Activated CD8-positive, alpha-beta memory T cell treated with anti-CD3 and anti-CD28 coated beads for 48 hours (primary cell): ENCODE data around the gene AKNAD1.
"Not testable (repeated sequence)": the region's sequence is repeated elsewhere in the genome, so short reads cannot be mapped to it uniquely, and the experiment has no call there.

Source experiments
- DNase-seq, 3 experiments: peaks; one replicate each; pipeline ENCODE4 v3.0.0-alpha.2; 2020; ENCODE audit warnings: low read depth in 2 of 3, low spot score in 2 of 3

The AKNAD1 gene, protein sequence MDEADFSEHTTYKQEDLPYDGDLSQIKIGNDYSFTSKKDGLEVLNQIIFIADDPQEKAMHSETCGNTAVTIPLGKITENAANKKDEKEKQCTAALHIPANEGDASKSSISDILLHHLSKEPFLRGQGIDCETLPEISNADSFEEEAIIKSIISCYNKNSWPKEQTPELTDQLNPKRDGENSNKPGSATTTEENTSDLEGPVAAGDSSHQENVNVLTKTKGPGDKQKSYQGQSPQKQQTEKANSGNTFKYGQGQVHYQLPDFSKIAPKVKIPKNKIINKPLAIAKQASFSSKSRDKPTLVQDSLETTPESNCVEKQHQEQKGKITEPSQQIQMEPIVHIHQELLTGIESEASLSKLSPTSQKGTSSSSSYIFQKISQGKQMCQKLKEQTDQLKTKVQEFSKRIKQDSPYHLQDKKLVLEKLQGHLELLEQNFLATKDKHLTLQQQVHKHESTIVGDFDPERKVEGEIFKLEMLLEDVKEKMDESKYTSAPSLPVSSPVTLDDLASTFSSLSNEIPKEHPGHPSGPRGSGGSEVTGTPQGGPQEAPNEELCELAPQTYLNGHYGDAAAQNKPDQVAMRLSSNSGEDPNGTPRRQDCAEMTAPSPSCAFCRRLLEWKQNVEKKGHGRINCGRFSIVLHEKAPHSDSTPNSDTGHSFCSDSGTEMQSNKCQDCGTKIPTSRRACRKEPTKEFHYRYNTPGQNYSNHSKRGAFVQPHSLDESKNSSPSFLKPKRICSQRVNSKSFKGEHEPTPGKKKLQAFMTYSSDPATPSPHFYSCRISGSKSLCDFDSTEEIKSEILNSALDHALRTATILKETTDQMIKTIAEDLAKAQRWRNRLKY

DNA sequence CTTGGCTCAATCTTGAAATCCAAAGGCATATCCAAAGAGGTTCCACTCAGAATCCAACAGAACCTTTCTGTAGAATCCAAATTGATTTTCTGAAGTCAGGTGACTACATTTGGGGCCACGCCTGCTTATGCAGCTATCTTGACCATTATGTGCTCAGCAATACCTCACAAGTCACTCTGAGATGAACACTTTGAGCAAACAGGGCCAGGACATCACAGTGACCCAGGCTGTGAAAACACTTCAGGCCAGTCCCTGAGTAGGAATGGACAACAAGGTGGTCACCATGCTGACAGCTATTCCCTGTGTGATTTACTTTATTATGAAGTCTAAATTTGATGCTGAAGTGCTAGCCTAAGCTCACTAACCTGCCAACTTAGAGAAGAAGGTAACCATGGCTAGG lies at the start of gene AKNAD1:
Gene AKNAD1, minus strand, starts transcription at position 101 of the 400 bp plus-strand sequence. CDS start 4,430 bp downstream, outside the sequence.
- DNase-seq, result no peak

DNA sequence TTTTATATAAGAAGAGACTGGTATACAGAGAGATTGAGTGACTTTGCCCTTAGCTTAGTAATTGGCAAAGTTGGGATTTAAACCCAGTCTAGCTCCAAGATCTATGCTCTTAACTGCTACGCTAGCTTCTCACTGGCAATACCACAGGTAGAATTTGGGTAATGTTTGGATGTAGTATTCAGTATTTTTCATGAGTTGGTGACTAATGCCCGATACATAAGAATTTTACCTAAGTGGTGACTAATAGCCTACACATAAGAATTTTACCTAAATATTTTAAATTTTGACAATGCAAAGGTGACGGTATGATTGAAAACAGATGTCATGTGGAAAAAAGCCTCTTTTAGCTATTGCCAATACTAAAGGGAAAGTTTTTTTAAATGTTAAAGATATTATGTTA lies 44.2 kb upstream of the AKNAD1 start:
- DNase-seq, result no peak

DNA sequence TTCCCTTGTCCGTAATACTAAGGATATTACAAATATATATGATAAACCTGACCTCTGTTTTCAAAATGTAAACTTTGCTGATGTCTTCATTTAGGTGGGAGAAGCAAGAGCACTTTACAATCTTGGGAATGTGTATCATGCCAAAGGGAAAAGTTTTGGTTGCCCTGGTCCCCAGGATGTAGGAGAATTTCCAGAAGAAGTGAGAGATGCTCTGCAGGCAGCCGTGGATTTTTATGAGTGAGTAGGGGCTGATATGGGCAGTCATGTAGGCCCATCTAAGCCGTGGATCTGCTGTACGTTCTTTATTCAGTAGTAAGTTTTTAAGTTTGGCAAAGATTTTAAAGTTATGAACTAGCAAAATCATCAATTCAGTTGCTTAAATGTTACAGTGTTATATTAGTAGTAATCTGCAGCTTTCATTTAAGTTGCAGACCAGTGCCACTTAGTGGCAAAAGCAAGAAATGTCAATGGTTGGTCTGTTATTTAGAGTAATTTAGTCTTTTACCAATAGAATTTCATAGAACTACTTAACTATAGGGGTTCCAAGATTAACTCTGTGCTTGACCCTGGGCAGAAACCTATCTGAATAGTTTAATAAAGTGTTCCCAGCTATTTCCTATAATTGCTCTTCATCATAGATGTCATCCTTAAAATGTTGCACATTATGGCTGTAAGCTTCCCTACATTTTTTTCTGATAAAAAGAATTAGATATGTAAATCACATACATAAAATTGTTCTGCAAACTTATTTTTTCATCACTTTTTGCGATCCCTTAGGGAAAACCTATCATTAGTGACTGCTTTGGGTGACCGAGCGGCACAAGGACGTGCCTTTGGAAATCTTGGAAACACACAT lies 41.2 kb upstream of the AKNAD1 start:
- DNase-seq, result no peak

DNA sequence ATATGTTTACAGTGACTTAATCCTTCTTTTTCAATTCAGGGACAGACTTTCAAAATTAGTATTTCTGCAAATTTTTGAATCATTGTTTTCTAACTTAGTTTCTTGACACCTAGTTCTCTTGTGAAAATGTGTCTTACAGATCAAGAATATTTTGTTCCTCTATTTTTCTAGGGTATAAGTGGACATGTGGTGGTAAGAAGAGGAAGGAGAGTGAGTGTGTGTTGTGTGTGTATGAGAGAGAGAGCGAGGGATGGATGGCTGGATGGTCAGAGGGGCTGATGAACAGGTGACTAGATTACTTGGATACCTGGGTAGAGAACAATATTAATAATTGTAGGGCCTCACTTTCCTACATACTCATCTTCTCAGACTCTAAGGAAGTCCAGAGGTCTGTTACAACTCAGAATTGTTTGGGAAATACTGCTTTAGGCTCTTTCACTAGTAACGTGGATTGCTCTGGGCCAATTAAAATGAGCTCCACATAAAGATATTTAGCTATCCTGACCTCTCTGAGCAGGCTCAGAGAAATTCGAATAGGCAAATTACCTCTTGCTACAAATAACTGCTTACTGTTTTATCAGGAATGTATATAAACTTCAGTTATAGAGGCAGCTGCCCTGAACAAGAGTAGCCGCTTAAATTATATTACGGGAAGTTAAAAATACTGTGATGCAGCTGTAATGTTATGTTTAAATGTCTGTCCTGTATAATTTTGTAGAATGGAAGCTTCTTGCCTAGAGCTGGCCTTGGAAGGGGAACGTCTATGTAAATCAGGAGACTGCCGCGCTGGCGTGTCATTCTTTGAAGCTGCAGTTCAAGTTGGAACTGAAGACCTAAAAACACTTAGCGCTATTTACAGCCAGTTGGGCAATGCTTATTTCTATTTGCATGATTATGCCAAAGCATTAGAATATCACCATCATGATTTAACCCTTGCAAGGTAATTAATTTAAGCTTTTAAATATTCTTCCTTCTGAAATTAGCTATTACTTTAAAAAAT lies 39.6 kb upstream of the AKNAD1 start:
- no peak for DNase-seq

DNA sequence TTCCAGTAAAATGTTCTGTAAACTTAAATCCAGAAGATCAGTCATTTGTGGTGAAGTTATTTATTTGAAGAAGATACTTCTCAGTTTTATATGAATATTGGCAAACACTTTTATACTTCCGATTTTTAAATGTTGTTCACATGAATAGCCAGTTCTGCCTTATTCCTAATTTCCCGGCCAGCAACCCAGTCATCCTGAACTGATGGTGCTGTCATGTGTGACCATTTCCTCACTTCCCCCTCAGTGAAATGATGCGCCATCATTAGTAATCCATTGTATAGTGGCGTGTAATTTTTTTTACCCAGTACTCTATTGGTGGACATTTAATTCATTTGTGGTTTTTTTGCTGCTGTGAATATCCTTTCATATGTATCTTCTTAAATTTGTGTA lies 36.2 kb upstream of the AKNAD1 start:
- no peak for DNase-seq

DNA sequence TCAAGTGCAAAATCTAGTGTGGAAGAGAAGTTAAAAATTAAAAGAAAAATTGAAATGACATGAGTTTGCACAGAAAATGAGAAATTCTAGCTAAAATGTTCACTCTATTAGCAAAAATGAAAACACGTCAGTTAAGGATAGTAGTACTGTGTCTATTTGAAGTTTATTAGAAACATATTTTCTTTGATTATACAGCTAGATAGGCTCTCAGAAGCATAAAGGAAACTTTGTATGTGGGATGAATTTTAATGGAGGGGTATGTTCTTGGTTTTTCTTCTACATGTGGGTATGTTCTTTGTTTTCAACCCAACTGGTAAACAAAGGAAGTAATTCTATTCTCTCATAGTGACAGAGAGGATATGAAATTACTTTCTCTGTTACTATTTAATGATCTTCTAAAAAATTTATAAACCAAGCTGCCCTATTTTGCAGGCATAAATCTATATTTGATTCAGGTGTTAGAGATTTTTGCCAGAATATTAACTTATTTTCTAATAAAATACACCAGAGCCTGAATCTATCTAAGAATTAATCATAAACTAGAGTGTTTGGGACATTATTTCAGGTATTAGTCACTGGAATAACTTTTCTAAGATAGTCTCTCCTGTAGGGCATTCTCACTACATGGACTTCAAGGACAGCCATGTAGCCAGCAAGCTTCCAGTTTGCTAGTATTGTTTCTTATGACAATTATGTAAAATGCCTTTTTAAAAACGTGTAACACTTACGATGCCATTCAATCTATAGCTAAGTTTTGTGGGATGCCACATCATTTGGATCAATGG lies 35.7 kb upstream of the AKNAD1 start:
- DNase-seq, result no peak

DNA sequence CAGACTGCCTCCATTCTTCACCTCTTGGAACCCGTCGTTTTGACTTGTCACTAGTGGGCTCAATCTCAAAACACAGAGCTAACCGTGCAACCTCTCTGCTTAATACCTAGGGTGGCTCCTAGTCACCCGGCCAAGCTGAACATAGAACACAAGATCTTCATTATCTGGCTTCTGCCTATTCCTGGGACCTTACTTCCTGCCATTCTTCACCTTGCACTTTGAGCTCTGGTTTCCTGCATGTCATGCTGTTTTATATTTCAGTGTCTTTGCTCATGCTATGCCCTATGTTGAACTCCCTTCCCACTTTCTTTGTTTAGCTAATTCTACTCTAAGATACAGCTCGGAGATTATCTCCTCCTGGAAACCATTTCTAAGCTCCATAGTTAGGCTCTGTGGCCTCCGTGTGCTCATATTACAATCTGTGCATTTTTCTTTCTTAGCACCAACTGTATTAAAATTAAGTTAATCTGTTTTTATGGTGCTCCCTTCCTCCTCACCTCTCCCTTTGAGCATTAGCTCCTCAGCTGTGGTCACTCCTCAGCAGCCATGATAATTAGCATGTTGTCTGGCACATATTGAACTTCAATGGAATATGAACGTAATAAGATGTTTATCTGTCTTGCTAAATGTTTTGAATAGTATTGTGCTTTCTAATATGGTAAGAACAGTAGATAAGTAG lies 33.0 kb upstream of the AKNAD1 start:
- DNase-seq, result no peak

DNA sequence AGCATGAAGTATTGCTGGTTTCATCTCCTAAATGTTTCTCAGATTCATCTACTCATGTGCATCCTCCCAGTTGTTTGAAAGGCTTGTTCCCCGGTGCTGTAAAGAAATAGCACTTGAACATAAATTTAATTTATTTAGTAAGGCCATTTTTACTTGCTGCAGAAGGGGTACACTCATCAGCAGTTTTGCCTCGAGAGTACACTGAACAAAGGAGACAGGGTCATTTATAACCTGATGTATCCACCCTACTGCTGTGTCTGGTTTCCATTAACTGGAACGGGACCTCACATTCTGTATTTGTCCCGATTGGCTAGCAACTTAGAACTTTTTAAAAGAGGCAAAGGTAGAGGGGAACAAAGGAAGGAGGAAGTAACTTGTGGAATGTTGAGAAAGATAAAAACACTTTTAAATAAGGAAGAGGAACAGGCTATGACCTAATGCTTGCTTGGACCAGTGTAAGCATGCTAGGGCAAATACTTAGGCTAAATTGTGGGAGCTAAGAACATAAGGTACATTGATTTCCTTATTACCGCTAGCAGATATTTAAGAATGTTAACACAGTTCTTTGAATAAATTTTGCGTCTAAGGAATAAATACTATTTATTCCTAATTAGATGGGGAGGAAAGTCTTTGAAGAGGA lies 32.2 kb upstream of the AKNAD1 start:
- not testable (repeated sequence) for DNase-seq

DNA sequence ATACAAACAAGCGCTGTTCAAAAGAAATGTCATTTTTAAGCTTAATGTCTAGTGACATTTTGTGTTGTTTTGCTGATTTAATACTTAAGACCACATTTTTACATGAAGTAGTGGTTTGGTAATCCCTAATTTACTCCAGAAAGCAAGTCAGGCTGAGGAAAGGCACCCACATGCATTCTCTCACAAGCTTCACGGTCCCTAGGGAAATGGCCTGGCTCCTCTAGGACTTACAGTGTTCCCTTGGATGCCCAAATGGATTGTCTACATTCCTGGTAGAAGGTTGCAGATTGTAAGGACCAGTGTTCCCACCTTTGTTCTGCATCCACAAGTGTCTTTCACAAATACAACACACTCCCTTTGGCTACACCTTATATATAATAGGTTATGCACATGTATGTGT lies 29.4 kb upstream of the AKNAD1 start:
- DNase-seq, result no peak

DNA sequence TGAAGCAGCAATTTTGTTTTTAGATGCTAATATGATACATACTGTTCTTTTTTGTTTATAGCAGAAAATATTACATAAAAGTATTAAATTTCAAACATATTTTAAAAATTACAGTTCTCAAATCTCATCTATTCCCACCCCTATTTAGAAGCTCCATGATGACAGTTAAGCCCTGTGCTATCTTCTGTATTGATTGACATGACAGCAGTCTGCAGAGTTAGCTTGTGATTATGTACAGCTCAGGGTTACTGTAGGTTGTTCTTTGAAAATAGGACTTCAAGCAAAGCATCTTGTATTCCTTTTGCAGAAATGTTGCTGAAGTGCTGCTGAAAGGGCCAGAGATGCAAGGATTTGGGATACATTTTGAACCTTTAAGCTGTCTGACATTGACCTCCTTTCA lies 28.1 kb upstream of the AKNAD1 start:
- DNase-seq, result no peak

DNA sequence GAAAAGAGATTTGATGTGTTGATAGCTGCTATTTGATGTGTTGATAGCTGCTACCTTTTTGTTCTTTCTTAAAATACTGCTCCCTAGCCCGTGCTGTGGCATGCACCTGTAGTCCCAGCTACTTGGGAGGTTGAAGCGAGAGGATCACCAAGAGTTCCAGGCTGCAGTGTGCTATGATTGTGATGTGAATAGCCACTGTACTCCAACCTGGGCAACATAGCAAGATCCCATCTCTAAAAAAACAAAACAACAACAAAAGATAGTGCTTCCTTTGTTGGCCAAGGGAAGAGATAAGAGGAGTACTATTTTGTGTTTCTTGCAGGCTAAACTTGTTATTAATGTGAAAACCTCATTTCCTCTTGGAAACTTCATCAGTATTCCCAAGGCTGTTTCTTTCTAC lies 25.9 kb upstream of the AKNAD1 start:
- DNase-seq, result no peak

DNA sequence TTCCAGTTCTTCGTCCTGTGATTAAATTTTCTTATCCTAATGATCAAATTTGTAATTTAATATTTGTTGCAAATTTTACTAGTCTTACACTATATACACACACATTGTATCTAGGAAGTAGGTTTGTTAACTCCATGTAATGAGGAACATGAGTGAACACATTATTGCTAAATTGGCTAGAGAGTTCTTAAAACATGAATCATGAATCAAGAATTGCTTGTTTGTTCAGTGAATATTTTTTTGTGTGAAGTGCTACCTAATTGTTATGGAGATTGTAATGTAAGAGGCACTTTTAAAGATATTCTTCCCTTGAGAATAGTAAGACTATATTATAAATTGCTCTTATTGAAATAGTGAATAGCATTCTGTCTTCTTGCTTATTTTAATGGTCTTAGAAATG lies 24.5 kb upstream of the AKNAD1 start:
- no peak for DNase-seq

DNA sequence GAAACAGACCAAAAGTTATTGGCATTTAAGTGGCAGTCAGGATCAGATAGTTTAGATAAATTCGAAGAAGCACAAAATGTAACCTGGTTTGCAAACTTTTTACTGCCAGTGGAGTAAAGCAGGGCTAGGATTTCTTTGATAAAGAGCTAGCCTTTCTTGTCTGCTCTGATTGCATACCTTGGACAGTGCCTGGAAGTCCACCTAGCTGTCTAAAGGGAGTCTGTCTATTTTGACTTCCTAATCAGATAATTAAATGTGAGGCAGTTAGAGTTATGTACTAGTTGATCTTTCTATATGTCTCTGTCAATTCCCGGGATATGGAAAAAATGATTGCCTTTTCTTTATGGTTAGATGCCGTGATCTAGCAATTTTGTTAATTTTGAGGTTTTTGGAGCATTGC lies 24.0 kb upstream of the AKNAD1 start:
- DNase-seq, result no peak

DNA sequence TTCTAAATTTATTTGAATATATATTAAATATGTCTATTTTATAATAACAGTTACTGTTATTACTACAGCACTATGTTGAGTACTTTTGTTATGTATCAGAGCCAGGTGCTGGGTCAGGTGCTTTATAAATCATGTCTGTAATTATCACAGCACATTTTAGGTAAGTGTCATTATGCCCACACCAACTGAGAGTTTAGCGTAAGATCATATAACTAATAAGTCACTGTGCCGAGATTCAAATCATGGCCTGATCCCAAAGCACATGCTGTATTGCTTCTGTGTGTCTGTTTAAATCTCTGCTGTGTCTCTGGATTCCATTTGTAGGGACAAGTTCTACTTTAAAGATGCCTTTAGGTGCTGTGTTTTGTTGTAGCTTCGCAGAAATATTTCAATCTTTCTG lies 21.8 kb upstream of the AKNAD1 start:
- no peak for DNase-seq

DNA sequence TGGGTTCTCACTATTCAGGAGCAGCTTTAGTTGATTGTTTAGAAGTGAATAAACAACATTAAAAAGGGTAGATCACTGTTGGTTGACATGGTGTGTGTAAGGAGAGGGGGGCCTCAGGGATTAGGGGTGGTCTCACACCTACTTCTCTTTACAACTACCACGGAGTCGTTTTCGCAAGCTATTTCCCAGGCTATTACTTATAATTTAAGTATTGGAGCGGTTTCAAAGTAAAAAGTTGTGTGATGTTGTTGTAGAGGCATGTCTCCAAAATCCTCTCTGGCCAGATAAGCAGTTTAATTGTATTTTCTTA lies 21.2 kb upstream of the AKNAD1 start:
- DNase-seq, result no peak

DNA sequence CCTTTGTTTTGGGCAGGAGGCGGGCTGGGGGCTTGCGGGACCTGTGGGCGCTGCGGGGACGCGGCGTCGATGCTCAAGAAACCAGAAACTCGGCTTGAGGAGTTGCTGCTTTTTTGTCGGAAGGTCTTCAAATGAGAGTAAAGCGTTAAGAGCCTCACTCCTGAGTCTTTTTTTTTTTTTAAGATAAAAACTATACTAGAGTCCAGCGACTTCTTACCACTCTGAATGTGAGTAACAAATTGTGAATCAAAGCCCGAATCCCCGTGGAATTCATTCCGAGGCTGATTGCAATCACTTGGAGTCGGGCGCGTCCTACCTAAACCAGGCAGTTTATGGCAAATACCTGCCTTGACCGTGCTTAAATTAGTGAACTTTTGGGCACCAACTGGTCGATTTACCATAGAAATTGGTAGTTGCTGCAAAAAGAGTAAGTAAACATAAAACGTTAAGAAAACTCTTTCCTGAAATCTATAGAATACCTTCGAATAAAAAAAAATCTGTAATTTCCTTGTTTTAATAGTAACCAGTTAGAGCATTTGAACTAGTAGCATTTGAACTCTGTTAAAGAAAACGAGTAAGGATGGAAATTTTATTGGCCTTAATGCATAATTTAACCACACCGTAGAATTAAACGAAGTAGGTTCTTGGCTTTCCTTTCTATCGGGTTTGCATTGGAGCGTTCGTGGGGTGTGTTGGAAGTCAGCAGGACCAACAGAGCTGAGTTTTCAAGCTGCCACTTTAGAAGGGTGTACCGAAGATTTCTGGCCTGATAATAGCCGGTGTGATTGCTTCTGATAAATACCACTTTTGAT lies 20.7 kb upstream of the AKNAD1 start:
- no peak for DNase-seq

DNA sequence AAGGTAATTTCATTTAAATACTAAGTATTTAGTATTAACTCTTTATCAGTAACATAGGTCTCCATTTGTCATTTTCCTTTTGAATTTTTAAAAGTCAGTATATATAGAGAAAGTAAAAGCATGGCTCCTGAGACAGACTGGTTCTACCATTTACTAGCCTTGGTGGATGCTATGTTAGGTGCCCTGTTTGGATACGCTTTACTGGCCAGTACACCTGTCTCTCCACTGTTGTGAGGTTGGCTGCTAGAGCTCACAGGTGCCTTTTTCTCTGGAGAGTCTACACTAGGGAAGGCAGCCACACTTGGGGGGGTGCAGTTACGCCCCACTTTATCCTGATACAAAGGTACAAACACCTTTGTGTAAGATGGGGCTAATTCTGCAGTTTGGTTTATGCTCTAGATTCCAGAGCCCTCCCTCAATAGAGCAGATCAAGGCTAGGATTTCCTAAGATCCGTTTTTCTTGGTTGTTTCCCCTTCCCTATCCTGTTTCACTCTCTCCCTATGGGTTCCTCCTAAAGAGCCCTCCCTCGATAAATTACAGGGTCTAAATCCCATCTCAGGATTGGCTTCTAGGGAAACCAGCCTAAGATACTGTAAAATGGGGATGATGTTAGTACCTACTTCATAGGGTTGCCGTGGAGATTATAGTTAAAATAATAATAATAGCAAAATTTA lies 14.3 kb upstream of the AKNAD1 start:
- DNase-seq, result no peak
